C4-2B (cell line): Measurements from ENCODE around the gene KIR2DL3.

ENCODE experiments used
- CTCF ChIP-seq: fragments of 450-650 bp; conservative IDR thresholded peaks from 2 replicates; pipeline ENCODE4 v1.5.1; 2017; ENCODE audit warnings: mild to moderate bottlenecking
- ZFX ChIP-seq: fragments of 450-650 bp; IDR thresholded peaks from 2 replicates; pipeline ENCODE4 v1.6.1; 2017

DNA sequence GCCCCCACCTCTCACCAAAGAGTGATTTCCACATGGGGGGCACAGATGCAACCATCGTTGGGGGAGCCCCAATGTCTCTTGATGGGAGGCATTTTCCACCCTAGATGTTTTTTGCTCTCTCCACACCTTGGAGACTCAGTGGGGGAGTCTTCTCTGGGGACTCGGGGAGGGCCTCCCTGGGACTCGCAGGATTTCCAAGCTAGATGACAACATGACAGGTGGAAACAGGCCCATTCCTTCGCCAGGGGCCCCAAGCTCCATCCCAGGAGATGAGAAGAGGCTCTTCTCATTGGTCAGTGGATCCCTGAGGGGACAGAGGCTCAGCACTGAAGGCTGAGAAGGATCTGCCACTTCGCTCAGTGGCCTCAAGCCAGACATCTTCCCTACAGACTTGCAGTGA lies 52.4 kb downstream of the KIR2DL3 start:
- TF ChIP-seq CTCF = no peak
- TF ChIP-seq ZFX = no peak
